Body of pancreas (tissue), 4 donors: ENCODE data around the gene DOK5. TPM values are rescaled to one million over a fixed set of nuclear protein-coding genes. Genes with fewer than 3 reads are reported as not detected.

Source experiments
- ATAC-seq: fragments of 150-250 bp; one replicate; pipeline ENCODE4 v1.9.1; 2016
- DNase-seq, 4 donors: peaks; one replicate each; pipeline ENCODE4 v3.0.0-alpha.2; 2019
- H3K27ac ChIP-seq, 4 donors: fragments of 200-600 bp; sonication (generic); 1 replicate in 3 of 4; 2 replicates in 1 of 4; pipeline versions ENCODE4 v1.5.1 to v1.6.1; 2016 to 2019; ENCODE audit warnings: mild to moderate bottlenecking in 1 of 4, mixed read lengths in 1 of 4, moderate library complexity in 1 of 4
- H3K27me3 ChIP-seq, 2 donors: fragments of 200-600 bp; sonication (generic); one replicate each; pipeline ENCODE4 v1.6.0; 2016; ENCODE audit warnings: mild to moderate bottlenecking in 1 of 2
- H3K36me3 ChIP-seq, 2 donors: fragments of 200-600 bp; sonication (generic); replicated peaks in 1 of 2; 2 replicates each; pipeline ENCODE4 v1.5.1; 2016; ENCODE audit warnings: low read depth in 2 of 2; ENCODE audit not compliant: insufficient read depth in 1 of 2
- H3K4me1 ChIP-seq: fragments of 200-600 bp; sonication (generic); one replicate; pipeline ENCODE4 v1.6.0; 2016
- H3K4me3 ChIP-seq, 2 donors: fragments of 200-600 bp; sonication (generic); 1 replicate in 1 of 2; 2 replicates in 1 of 2; pipeline ENCODE4 v1.5.1; 2016 to 2019
- H3K9me3 ChIP-seq, 3 donors: fragments of 200-600 bp; sonication (generic); 1 replicate in 2 of 3; 2 replicates in 1 of 3; pipeline ENCODE4 v1.5.1; 2016
- POLR2A ChIP-seq, 3 donors: fragments of 450-650 bp; IDR thresholded peaks; one replicate each; pipeline ENCODE4 v1.6.1; 2016; ENCODE audit warnings: antibody characterized with exemption in 3 of 3, mild to moderate bottlenecking in 2 of 3
- WGBS, 2 donors: methylation state at CpG; one replicate each; pipeline ENCODE4 v1.1.5; 2017; 5-methylcytosine and 5-hydroxymethylcytosine counted together
- intact Hi-C: fragments of 100-400 bp; cut with DNase I; formaldehyde crosslinking; loops from one replicate; pipeline ENCODE4 v1.15.1; 2023
- total RNA-seq, 2 donors: library from RNA; depleted of rRNA; stranded (reverse); fragments of >200 nt; gene quantifications; one replicate each; pipeline ENCODE4 v1.1.0, GENCODE V29; 2016
- TF ChIP-seq, protein P1 (sequence below), 7 experiments: fragments of 450-650 bp in 4 of 7; fragments of 200-600 bp in 3 of 7; sonication (generic) in 3 of 7; IDR thresholded peaks; one replicate each; pipeline ENCODE4 v1.5.1; 2016 to 2019; ENCODE audit warnings: antibody characterized with exemption in 7 of 7

DOK5 gene
- total RNA-seq, 2 donors from 2014 or later: 1.3 TPM; not detected in 1

DNA sequence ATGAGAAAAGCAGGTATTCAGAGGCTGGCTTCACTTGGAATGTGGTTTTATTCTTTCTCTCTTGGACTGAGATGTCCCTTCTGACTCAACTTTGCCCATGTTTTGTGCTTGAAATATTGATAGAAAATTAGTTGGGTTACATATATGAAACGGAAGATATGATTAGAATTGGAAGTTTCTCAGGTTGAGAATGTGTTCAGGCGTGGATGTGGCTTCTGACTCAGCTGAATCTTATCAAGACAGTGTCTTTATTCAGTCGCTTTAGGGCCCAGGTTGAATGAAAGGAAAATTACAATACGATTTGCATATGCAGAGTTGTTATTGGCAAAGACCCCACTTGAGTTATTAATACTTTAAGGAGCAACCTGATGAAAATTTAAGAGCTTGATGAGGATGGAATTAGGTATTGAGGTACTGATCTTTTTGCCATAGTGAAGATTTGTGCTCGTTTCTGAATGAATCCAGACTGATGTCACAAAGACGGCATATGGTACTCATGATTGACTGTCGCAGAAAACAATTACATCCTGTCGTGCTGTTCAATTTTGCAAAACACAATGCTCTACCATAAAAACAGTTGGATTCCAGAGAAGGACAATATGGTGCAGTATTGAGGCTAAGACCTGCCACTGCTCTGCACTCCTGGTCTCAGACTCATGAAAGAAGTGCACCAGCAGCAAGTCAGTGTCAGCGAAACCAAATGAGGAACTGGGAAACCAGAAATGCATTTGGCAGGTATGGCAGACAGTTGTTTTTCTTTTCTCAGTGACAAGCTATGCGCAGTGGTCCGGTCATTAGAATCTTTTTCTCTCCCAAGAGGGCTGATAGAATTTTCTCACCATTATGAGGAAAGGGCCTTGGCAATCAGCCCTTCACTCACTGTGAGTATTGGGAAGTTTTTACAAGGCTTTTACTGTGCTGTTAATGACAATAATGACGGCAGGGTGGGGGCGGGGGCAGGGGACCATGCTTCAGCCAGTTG, 158.3 kb downstream of the DOK5 start:
- H3K27me3 ChIP-seq: no peaks in the 10 kb centered on the region
- H3K36me3 ChIP-seq: no peaks in the 10 kb centered on the region
- no peak overlapping the region for H3K4me3 ChIP-seq
- H3K9me3 ChIP-seq: no peaks in the 10 kb centered on the region
- TF ChIP-seq, protein P1, sequence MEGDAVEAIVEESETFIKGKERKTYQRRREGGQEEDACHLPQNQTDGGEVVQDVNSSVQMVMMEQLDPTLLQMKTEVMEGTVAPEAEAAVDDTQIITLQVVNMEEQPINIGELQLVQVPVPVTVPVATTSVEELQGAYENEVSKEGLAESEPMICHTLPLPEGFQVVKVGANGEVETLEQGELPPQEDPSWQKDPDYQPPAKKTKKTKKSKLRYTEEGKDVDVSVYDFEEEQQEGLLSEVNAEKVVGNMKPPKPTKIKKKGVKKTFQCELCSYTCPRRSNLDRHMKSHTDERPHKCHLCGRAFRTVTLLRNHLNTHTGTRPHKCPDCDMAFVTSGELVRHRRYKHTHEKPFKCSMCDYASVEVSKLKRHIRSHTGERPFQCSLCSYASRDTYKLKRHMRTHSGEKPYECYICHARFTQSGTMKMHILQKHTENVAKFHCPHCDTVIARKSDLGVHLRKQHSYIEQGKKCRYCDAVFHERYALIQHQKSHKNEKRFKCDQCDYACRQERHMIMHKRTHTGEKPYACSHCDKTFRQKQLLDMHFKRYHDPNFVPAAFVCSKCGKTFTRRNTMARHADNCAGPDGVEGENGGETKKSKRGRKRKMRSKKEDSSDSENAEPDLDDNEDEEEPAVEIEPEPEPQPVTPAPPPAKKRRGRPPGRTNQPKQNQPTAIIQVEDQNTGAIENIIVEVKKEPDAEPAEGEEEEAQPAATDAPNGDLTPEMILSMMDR (IDR thresholded peaks at IDR 0.05): no peak
- no peak for TF ChIP-seq POLR2A (IDR thresholded peaks at IDR 0.05)
- 75 to 81% methylated on average over 13 of the region's 13 CpGs for WGBS, 2 donors
- H3K27ac ChIP-seq: no peak overlapping the region
- no peaks in the 10 kb centered on the region for H3K4me1 ChIP-seq
- ATAC-seq: no peak
- intact Hi-C loops: no loop called here
- DNase-seq: no peak

DNA sequence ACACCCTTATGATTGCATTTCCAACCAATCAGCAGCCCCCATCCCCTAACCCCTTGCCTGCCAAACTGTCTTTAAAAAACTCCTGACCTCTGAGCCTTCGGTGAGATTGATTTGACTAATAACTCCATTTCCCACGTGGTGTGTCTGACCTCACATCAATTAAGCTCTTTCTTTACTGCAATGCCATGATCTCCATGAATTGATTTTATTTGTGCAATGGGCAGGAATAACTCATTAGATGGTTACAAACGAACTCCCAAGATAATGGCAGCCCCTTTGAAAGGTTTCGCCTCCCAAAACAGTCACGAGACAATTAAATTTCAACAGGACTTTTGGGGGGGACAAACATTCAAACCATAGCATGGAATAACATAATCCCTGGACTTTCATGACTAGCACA, 161.2 kb downstream of the DOK5 start:
- Histone ChIP-seq H3K27ac (no peak overlapping the region), H3K4me1 (no peaks in the 10 kb centered on the region), H3K9me3 (no peaks in the 10 kb centered on the region), H3K27me3 (no peaks in the 10 kb centered on the region), H3K4me3 (no peak overlapping the region), H3K36me3 (no peaks in the 10 kb centered on the region)
- TF ChIP-seq, protein P1 (IDR thresholded peaks at IDR 0.05): no peak
- no peak for TF ChIP-seq POLR2A (IDR thresholded peaks at IDR 0.05)
- ATAC-seq (no peak), DNase-seq (no peak)
- intact Hi-C loops: no loop called here
- WGBS, 2 donors: 64 to 73% methylated on average over 5 of the region's 5 CpGs

DNA sequence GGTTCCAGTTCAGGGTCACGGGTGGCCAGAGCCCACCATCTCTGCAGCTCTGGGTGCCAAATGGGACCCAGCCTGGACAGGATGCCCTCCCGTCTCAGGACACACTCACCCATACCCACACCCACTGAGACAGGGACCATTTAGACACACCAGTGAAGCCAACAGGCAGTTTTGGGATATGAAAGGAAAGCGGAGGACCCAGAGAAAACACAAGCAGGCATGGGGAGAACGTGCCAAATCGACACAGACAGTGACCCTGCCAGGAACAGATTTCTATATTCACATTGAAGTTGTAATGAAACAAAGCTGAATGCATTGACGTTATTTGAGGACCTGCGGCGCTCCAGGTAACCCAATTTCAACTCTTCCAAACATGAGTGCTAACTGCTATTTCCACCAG, 164.5 kb downstream of the DOK5 start:
- DNase-seq: no peak
- H3K4me3 ChIP-seq: no peak overlapping the region
- 79% methylated on average over 8 of the region's 8 CpGs for WGBS, 2 donors
- H3K9me3 ChIP-seq: no peaks in the 10 kb centered on the region
- intact Hi-C loops: no loop called here
- H3K27ac ChIP-seq: no peak overlapping the region
- no peak for ATAC-seq
- TF ChIP-seq POLR2A (IDR thresholded peaks at IDR 0.05): no peak
- TF ChIP-seq, protein P1 (IDR thresholded peaks at IDR 0.05): no peak
- H3K36me3 ChIP-seq: no peaks in the 10 kb centered on the region
- H3K27me3 ChIP-seq: no peaks in the 10 kb centered on the region
- H3K4me1 ChIP-seq: no peaks in the 10 kb centered on the region

DNA sequence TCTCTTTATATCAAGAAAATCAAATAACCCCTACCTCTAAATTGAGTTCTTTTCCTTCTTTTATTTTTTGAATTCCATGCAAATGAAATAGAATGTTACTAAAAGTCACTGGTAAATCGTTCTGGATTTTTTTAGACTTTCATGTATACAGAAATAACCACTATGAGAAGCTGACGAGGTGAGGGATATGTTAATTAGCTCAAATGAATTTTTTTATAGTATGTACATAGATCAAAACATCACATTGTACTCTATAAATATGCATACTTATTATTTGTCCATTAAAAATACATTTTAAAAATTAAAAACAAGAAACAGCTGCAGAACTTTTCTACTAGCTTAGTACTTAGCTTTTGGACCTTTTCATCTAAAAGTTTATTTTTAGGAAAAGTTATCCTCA, 165.4 kb downstream of the DOK5 start:
- intact Hi-C loops: no loop called here

More for the DNA sequence above, 165.4 kb downstream of the DOK5 start:
- Histone ChIP-seq H3K4me3 (no peak overlapping the region), H3K4me1 (peaks cover 3% of the 10 kb centered on the region), H3K9me3 (no peaks in the 10 kb centered on the region), H3K27ac (no peak overlapping the region), H3K36me3 (no peaks in the 10 kb centered on the region), H3K27me3 (no peaks in the 10 kb centered on the region)
- DNase-seq (no peak), ATAC-seq (no peak)
- WGBS, 2 donors: 64 to 69% methylated on average over 2 of the region's 2 CpGs
- no peak for TF ChIP-seq POLR2A (IDR thresholded peaks at IDR 0.05)
- TF ChIP-seq, protein P1 (IDR thresholded peaks at IDR 0.05): no peak
